GM12864 (cell line): ENCODE measurements around the gene CC2D1B.

Source experiments
- DNase-seq: peaks from one replicate; pipeline ENCODE4 v3.0.0-alpha.2; 2011; ENCODE audit warnings: low read depth
- H3K4me3 ChIP-seq: 2 replicates; pipeline ENCODE4 v1.5.1; 2011; ENCODE audit warnings: mild to moderate bottlenecking, low read depth, low read length, control low read depth
- CTCF ChIP-seq: IDR thresholded peaks from 2 replicates; pipeline ENCODE4 v1.5.1; 2011; ENCODE audit warnings: low read depth, mild to moderate bottlenecking, moderate library complexity, low read length, control low read depth, inconsistent platforms; ENCODE audit errors: missing control alignments

CC2D1B gene

GRCh38 chr1:52365746-52366516 lies at the start of gene CC2D1B:
CC2D1B (minus strand) TSS chr1:52366205; CDS start chr1:52364620, 1,585 bp downstream.
- DNase-seq: peak; percentile 95
- peak; percentile 18 for TF ChIP-seq CTCF
- H3K4me3 ChIP-seq: peak within 1 kb of the TSS; percentile 91

- TF ChIP-seq CTCF: no peak
- H3K4me3 ChIP-seq: no peak overlapping the region
- DNase-seq: no peak
Measured at GRCh38 chr1:52414942-52415341, 48.9 kb upstream of the CC2D1B start.

- no peak for TF ChIP-seq CTCF
- no peak for DNase-seq
- no peak overlapping the region for H3K4me3 ChIP-seq
Measured at GRCh38 chr1:52413410-52413989, 47.5 kb upstream of the CC2D1B start.

GRCh38 chr1:52404975-52405338 lies 39.0 kb upstream of the CC2D1B start:
- no peak for TF ChIP-seq CTCF
- DNase-seq: no peak
- H3K4me3 ChIP-seq: peak overlapping the region; percentile 94

- H3K4me3 ChIP-seq: peak within 1 kb of the TSS; percentile 94
- TF ChIP-seq CTCF: peak; percentile 71
- DNase-seq: peak; percentile 94
Measured at GRCh38 chr1:52404116-52404974, 38.3 kb upstream of the CC2D1B start, which contains the start of the genes ORC1 and PRPF38A. ORC1 (minus strand) TSS chr1:52404423; CDS start chr1:52402223, 2,200 bp downstream. PRPF38A (plus strand) TSS chr1:52404602; CDS start chr1:52404750, 148 bp downstream.

GRCh38 chr1:52403566-52404115 lies 37.6 kb upstream of the CC2D1B start:
- no peak for TF ChIP-seq CTCF
- H3K4me3 ChIP-seq: peak overlapping the region; percentile 94
- DNase-seq: peak; percentile 57
